ENCODE data around the gene PEF1.

DNA sequence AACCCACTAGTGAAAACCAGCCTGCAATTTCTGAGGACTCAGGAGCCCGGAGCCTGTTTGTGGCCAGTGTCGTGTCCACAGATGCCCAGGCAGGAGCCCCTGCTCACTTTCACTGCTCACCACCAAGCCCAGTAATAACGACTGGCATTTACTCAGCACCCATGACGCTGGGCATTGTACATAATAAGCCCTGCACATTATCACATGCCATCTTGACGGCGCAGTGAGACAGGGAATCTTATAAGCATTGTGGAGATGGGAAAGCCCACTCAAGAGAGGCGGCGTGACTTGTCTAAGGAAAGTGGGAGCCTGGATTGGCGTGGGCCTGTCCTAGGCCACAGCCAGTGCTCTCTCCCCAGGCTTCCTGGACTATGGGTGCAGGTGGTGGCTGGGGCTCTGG, 28.8 kb upstream of the PEF1 start:
- TF ChIP-seq, protein P1, sequence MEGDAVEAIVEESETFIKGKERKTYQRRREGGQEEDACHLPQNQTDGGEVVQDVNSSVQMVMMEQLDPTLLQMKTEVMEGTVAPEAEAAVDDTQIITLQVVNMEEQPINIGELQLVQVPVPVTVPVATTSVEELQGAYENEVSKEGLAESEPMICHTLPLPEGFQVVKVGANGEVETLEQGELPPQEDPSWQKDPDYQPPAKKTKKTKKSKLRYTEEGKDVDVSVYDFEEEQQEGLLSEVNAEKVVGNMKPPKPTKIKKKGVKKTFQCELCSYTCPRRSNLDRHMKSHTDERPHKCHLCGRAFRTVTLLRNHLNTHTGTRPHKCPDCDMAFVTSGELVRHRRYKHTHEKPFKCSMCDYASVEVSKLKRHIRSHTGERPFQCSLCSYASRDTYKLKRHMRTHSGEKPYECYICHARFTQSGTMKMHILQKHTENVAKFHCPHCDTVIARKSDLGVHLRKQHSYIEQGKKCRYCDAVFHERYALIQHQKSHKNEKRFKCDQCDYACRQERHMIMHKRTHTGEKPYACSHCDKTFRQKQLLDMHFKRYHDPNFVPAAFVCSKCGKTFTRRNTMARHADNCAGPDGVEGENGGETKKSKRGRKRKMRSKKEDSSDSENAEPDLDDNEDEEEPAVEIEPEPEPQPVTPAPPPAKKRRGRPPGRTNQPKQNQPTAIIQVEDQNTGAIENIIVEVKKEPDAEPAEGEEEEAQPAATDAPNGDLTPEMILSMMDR (IDR thresholded peaks at IDR 0.05), result no peak
- no peak for TF ChIP-seq EP300 (IDR thresholded peaks at IDR 0.05)
- no peak for TF ChIP-seq POLR2AphosphoS5 (IDR thresholded peaks at IDR 0.05)

Data from suprapubic skin (tissue), 4 donors.